Aorta (tissue), 5 donors: ENCODE data around the gene DPAGT1. TPM values are rescaled to one million over a fixed set of nuclear protein-coding genes. Genes with fewer than 3 reads are reported as not detected.

Source experiments
- ATAC-seq: fragments of 200-7000 bp; cut with Tn5 transposase; one replicate; pipeline ENCODE4 v1.9.1; 2022; ENCODE audit warnings: moderate library complexity; ENCODE audit not compliant: low FRiP score
- DNase-seq, 2 donors: peaks; one replicate each; pipeline ENCODE4 v3.0.0-alpha.2; 2020
- H3K27ac ChIP-seq, 2 donors: one replicate each; pipeline ENCODE4 v1.5.1; 2013; ENCODE audit warnings: low read length in 2 of 2, mild to moderate bottlenecking in 2 of 2, moderate library complexity in 2 of 2, control low read depth in 1 of 2, inconsistent platforms in 1 of 2, low read depth in 1 of 2
- H3K27me3 ChIP-seq, 2 donors: one replicate each; pipeline ENCODE4 v1.6.1; 2013; ENCODE audit warnings: control low read depth in 1 of 2, low read length in 1 of 2, mild to moderate bottlenecking in 1 of 2, moderate library complexity in 1 of 2; ENCODE audit not compliant: insufficient read depth in 2 of 2, control insufficient read depth in 1 of 2
- H3K36me3 ChIP-seq, 2 donors: one replicate each; pipeline ENCODE4 v1.6.1; 2013; ENCODE audit warnings: control low read depth in 1 of 2, low read length in 1 of 2, mild to moderate bottlenecking in 1 of 2; ENCODE audit not compliant: insufficient read depth in 2 of 2, control insufficient read depth in 1 of 2
- H3K4me1 ChIP-seq, 2 donors: one replicate each; pipeline ENCODE4 v1.6.1; 2013; ENCODE audit warnings: low read length in 2 of 2, control low read depth in 1 of 2, mild to moderate bottlenecking in 1 of 2, moderate library complexity in 1 of 2; ENCODE audit not compliant: insufficient read depth in 2 of 2, control insufficient read depth in 1 of 2
- H3K4me3 ChIP-seq, 2 donors: one replicate each; pipeline ENCODE4 v1.5.1; 2013; ENCODE audit warnings: low read length in 2 of 2, control low read depth in 1 of 2, mild to moderate bottlenecking in 1 of 2
- H3K9me3 ChIP-seq: one replicate; pipeline ENCODE4 v1.6.1; 2013; ENCODE audit warnings: mild to moderate bottlenecking, low read length; ENCODE audit not compliant: control insufficient read depth
- WGBS, 2 donors: extraction: QIAGEN DNeasy Blood & Tissue Kit; methylation state at CpG; one replicate each; pipeline ENCODE4 v1.1.7; 2013; 5-methylcytosine and 5-hydroxymethylcytosine counted together
- intact Hi-C, 2 donors: fragments of 100-400 bp; cut with DNase I; formaldehyde crosslinking; loops; one replicate each; pipeline versions ENCODE4 v1.14.2 to v1.15.0; 2022
- long read RNA-seq, 2 donors: library from polyadenylated mRNA; unstranded; transcript quantifications; one replicate each; pipeline ENCODE4 v2.0.0, GENCODE V29; 2020 to 2021
- polyA plus RNA-seq, 2 donors: library from polyadenylated mRNA; stranded (reverse); fragments of 200-250 nt; gene quantifications; one replicate each; pipeline ENCODE4 v1.2.3, GENCODE V29; 2013
- total RNA-seq, 2 donors: library from RNA; stranded (reverse); fragmentation: NEBNext Ultra II Directional; extraction: Animal tissue kit (Norgen Biotek cat#: 25700); gene quantifications; one replicate each; pipeline ENCODE4 v1.2.1, GENCODE V29; 2021
- donor health status: healthy with polysubstance abuse.
- donor health status: Bipolar disorder and iron deficiency.
- donor health status: DM: no; HTN: no; CAD: no.
- donor health status: DM: no; HTN: no; CAD: no.
- donor health status: DM: yes; HTN: yes; CAD: no.

DPAGT1 gene
- 10 to 100 TPM; 23.6 to 41.8 TPM for total RNA-seq
- polyA plus RNA-seq, result 10 to 100 TPM in 1 of 2 donors, 1 to 10 TPM in 1; 7.3 to 20.2 TPM
- long read RNA-seq, donor 1, transcript DPAGT1-201 (9 exons, 2,205 nt), result major isoform, 34 of 61 reads
- long read RNA-seq, donor 1, partial matches to known transcripts, result 10 of 61 reads
- long read RNA-seq, donor 1, other reads (novel, unspliced or antisense), result 16 of 61 reads
- long read RNA-seq, donor 2, transcript DPAGT1-201 (9 exons, 2,205 nt), result major isoform, 8 of 14 reads
- long read RNA-seq, donor 2, partial matches to known transcripts, result 3 of 14 reads
- long read RNA-seq, donor 2, other reads (novel, unspliced or antisense), result 2 of 14 reads

DNA sequence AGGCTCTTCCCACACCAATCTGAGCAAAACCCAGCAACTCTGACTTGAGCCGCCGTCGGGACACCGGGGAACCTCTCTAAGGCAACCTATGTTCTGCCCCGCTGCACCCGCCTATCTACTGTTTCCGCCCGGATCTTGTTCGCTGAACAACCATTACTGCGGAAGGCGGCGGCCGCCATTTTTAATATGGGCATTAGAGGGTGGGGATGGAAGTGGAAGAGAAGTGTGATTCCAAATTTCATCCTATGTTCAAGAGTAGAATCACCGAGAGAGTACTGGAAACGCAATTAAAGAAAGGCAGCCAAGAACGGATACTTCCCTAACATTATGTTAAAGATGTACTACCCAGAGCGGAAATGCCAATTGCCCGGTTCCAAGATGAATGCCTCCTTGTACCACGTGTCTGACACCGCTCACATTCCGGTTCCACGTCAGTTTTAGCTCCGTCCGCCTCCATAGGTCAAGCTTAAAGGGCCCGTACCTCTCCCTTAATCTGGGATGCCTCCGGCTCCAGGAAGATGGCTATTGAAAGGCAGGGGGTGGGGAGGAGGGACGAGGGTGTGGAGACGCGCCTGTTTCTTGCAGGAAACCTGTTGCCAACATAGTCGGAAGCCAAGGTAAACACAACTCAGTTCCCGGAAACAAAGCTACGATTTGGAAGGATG lies at the start of gene DPAGT1:
DPAGT1 (minus strand) TSS at position 95 of the 665 bp plus-strand sequence. CDS start 198 bp downstream, outside the sequence.
- H3K4me1 ChIP-seq, result no peaks in the 10 kb centered on the region
- peak; percentile 93 to 94 for DNase-seq
- intact Hi-C loops, result loop anchor here in 1 of 2 donors (1.0 kb wide), 1 partner anchor 215 kb away; the partner anchor contains the start of gene MCAM

DNA sequence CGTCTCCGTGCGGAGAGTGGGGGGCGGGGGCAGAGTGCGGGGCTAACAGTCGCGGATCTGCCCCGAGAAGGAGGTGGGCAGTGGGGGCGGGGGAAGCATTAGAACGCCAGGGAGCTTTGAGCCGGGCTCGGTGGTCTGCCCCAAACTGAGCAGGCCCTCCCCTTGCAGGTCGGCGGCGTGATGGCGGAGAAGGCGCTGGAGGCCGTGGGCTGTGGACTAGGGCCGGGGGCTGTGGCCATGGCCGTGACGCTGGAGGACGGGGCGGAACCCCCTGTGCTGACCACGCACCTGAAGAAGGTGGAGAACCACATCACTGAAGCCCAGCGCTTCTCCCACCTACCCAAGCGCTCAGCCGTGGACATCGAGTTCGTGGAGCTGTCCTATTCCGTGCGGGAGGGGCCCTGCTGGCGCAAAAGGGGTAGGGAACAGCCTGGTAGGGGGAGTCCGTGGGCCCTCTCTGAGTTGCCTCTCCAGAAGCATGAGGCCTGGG lies 48.2 kb upstream of the DPAGT1 start:
- H3K36me3 ChIP-seq, result no peaks in the 10 kb centered on the region
- no peaks in the 10 kb centered on the region for H3K9me3 ChIP-seq
- H3K4me3 ChIP-seq, result no peak overlapping the region
- intact Hi-C loops, result loop anchor here (5.0 to 10.0 kb wide), 3 partner anchors 45 to 185 kb away; partner anchors contain the start of gene RNF26 (in 1 of the 2)
- H3K4me1 ChIP-seq, result no peaks in the 10 kb centered on the region
- peak; percentile 22 for ATAC-seq
- no peak for DNase-seq
- no peak overlapping the region for H3K27ac ChIP-seq
- H3K27me3 ChIP-seq, result no peaks in the 10 kb centered on the region
- 41 to 43% methylated on average over 32 to 33 of the region's 33 CpGs for WGBS, 2 donors

More for the DNA sequence above, at the start of gene DPAGT1:
- WGBS, 2 donors, result 0% methylated on average over 32 of the region's 32 CpGs
- H3K4me3 ChIP-seq, result peak within 1 kb of the TSS; percentile 43 to 70
- no peaks in the 10 kb centered on the region for H3K9me3 ChIP-seq
- peaks cover 0 to 7% of the 10 kb centered on the region in 2 donors for H3K36me3 ChIP-seq
- H3K27me3 ChIP-seq, result no peaks in the 10 kb centered on the region
- ATAC-seq, result peak; percentile 97
- peak within 1 kb of the TSS; percentile 29 to 95 for H3K27ac ChIP-seq

DNA sequence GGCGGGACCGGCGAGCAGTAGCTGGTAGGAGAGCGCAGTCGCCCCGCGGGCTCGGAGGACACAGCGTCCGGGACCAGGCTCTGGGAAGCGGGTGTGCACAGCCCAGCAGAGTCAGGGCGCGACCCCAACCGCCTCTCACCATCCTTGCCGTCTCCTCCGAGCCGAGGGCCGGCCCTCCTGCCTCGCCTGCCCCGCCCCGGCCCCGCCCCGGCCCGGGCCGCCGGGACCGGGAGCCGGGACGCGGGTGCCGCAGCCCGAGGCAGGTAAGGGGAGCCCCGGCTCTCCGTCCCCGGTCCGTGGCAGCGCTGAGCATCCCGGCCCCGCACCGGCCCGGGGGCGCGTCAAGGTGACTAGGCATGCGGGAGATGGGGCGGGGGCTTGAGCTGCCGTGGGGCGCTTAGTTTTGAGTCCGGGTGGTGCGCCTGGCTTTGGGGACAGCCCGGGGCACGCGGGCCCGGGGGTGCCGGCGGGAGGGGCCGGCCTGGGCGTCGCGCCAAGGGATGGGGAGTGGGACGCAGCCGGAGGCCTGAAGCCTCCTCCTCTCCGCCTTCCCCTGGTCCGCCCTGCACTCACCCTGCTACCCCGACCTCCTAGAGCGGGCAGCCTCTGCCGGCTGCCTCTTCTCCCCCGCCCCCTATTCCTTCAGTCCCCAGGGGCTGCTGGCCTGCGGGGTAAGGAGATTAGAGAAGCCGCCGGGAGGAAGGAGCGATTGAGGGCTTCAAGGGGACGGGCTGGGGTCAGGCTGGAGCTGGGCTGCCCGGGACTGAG lies 47.5 kb upstream of the DPAGT1 start, which contains the start of gene ABCG4:
ABCG4 (plus strand) TSS at position 35 of the 768 bp plus-strand sequence. CDS start 914 bp downstream, outside the sequence.
- no peaks in the 10 kb centered on the region for H3K4me1 ChIP-seq
- intact Hi-C loops, result loop anchor here (5.0 to 10.0 kb wide), 3 partner anchors 46 to 186 kb away; partner anchors contain the start of gene RNF26 (in 1 of the 2)
- peak within 1 kb of the TSS; percentile 44 to 57 for H3K4me3 ChIP-seq
- 1% methylated on average over 39 to 73 of the region's 73 CpGs for WGBS, 2 donors
- ATAC-seq (peak; percentile 31), DNase-seq (peak in 1 of 2 donors; percentile 82)
- no peak within 1 kb of the TSS for H3K27ac ChIP-seq
- H3K27me3 ChIP-seq, result no peaks in the 10 kb centered on the region
- H3K9me3 ChIP-seq, result no peaks in the 10 kb centered on the region
- no peaks in the 10 kb centered on the region for H3K36me3 ChIP-seq

DNA sequence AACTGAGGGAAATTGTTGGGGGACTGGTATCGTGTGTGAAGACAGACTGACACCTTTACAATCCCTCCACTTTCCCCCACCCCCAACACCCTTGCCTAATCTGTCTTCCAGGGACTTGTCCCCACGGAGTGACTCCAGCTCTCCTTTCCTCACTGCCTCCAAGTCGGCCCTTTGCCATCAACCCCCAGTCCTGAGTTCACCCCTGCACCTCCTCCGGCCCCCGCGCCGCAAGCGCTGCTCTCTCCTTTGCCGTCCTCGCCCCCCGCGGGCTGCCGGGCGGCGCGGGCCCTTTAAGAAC lies 47.0 kb upstream of the DPAGT1 start:
- H3K27me3 ChIP-seq, result no peaks in the 10 kb centered on the region
- H3K9me3 ChIP-seq, result no peaks in the 10 kb centered on the region
- no peaks in the 10 kb centered on the region for H3K4me1 ChIP-seq
- no peaks in the 10 kb centered on the region for H3K36me3 ChIP-seq
- no peak for DNase-seq
- ATAC-seq, result no peak
- H3K4me3 ChIP-seq, result peak overlapping the region; percentile 44 to 57
- 2% methylated on average over 16 of the region's 16 CpGs for WGBS, 2 donors
- no peak overlapping the region for H3K27ac ChIP-seq
- intact Hi-C loops, result loop anchor here (5.0 to 10.0 kb wide), 3 partner anchors 46 to 186 kb away; partner anchors contain the start of gene RNF26 (in 1 of the 2)

DNA sequence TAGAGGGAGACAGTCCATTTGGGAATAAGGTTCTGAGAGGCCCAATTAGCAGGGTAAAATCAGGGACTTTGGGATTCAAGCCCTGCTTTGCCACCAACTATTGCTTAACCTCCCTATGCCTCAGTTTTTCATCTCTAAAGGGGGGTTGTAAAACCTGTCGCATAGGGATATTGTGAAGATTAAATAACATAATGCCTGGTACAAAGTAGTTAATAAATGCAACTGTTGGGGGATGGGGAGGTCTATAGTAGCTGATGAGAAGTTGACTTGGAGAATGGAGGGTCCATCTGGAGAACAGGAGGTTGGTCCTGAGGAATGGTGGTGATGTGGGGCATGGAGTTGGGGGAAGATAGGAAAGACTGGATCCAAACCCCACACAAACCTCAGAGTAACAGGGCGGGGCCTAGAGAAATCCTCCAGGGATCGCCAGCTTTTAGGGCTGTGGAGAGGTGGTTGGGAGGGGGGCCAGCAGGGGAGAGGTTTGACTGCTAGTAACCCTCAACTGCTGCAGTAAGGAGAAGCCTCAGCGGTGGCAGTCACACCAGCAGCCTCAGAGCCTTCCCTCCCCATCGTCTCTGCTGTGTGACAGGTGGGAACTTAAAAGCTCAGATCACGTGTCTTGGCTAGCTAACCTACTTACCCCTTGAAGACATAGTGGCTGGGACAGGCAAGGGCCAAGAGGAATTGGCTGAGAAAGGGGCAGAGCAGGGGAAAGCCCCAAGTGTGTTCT lies 46.1 kb upstream of the DPAGT1 start:
- H3K4me1 ChIP-seq, result no peaks in the 10 kb centered on the region
- H3K4me3 ChIP-seq, result no peak overlapping the region
- ATAC-seq (no peak), DNase-seq (no peak)
- H3K36me3 ChIP-seq, result no peaks in the 10 kb centered on the region
- WGBS, 2 donors, result 74 to 77% methylated on average over 6 of the region's 6 CpGs
- H3K27ac ChIP-seq, result no peak overlapping the region
- intact Hi-C loops, result loop anchor here (5.0 to 10.0 kb wide), 3 partner anchors 47 to 187 kb away; partner anchors contain the start of gene RNF26 (in 1 of the 2)
- H3K27me3 ChIP-seq, result no peaks in the 10 kb centered on the region
- no peaks in the 10 kb centered on the region for H3K9me3 ChIP-seq

DNA sequence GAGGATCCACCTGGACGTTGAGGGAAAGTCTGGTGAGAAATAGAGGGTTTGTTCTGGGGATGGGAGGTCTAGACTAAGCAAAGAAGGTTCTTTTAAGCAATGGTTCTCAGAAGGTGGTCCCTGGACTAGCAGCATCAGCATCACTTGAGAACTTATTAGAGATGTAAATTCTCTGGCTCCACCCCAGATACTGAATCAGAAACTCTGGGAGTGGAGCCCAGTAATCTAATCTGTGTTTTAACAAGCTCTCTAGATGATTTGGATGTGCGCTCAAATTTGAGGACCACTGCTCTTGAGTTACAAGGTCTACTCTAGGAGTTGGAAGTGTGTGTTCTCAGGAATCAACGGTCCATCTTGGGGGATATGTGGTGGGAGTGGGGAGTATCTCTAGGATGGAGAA lies 43.9 kb upstream of the DPAGT1 start:
- Histone ChIP-seq H3K27ac (no peak overlapping the region), H3K27me3 (no peaks in the 10 kb centered on the region), H3K4me1 (no peaks in the 10 kb centered on the region), H3K36me3 (no peaks in the 10 kb centered on the region), H3K4me3 (no peak overlapping the region), H3K9me3 (no peaks in the 10 kb centered on the region)
- DNase-seq (no peak), ATAC-seq (no peak)
- intact Hi-C loops, result loop anchor here (5.0 to 10.0 kb wide), 3 partner anchors 49 to 189 kb away; partner anchors contain the start of gene RNF26 (in 1 of the 2)
- 22 to 24% methylated on average over 3 of the region's 3 CpGs for WGBS, 2 donors

DNA sequence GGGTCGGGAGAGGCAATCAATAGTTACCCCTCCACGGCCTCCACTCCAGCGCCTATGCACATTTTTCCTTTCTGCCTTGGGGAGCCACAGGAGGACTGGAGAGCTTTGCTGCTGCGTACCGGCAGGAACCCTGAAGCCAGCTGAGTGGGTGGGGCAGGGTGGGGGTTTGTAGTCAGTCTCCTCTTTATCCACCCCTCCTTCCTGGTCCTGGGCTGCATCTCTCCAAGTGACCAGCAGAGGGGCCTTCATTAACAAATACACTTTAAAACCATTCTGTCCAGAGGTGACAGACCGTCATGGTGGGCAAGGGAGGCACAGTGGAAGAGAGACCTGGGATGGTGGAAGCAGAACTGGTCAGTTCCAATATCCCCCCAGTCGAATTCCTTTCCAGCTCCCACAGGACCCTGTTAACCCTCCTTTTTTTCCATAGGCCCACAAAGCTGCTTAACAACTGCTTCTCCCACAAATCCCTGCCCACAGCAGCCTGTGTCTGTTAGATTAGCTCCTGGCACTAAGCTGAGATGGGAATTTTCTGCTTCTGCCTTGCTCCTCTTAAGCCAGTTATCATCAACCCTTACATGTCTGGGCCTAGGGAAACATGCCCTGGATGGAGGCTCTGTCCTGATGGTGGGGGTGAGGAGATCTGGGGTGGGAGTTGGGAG lies 43.3 kb upstream of the DPAGT1 start:
- DNase-seq (peak in 1 of 2 donors; percentile 83), ATAC-seq (peak; percentile 80)
- WGBS, 2 donors, result 17 to 27% methylated on average over 7 of the region's 7 CpGs
- Histone ChIP-seq H3K27ac (no peak overlapping the region), H3K4me3 (no peak overlapping the region), H3K9me3 (no peaks in the 10 kb centered on the region), H3K4me1 (no peaks in the 10 kb centered on the region), H3K27me3 (no peaks in the 10 kb centered on the region), H3K36me3 (no peaks in the 10 kb centered on the region)
- intact Hi-C loops, result loop anchor here (5.0 to 10.0 kb wide), 3 partner anchors 50 to 190 kb away; partner anchors contain the start of gene RNF26 (in 1 of the 2)
